Measurements from ENCODE around the gene LRRC9. TPM values are rescaled to one million over a fixed set of nuclear protein-coding genes. Genes with fewer than 3 reads are reported as not detected.

The LRRC9 gene
- polyA plus RNA-seq, 1 experiment: not detected

DNA sequence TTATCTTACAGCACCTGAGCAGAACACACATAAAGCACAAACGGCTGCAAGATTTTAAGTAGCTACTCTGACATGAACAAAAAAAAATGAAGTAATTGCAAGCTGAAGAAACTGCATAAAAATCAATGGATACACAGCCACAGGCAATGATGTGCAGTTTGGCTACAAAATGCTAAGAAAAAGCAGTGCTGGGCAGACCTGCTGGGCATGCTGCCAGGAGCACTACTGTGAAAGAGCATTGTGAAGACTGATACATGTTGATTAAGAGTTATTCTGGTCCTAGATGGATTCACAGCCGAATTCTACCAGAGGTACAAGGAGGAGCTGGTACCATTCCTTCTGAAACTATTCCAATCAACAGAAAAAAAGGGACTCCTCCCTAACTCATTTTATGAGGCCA, 29.3 kb upstream of the LRRC9 start:
- TF ChIP-seq, protein P1, sequence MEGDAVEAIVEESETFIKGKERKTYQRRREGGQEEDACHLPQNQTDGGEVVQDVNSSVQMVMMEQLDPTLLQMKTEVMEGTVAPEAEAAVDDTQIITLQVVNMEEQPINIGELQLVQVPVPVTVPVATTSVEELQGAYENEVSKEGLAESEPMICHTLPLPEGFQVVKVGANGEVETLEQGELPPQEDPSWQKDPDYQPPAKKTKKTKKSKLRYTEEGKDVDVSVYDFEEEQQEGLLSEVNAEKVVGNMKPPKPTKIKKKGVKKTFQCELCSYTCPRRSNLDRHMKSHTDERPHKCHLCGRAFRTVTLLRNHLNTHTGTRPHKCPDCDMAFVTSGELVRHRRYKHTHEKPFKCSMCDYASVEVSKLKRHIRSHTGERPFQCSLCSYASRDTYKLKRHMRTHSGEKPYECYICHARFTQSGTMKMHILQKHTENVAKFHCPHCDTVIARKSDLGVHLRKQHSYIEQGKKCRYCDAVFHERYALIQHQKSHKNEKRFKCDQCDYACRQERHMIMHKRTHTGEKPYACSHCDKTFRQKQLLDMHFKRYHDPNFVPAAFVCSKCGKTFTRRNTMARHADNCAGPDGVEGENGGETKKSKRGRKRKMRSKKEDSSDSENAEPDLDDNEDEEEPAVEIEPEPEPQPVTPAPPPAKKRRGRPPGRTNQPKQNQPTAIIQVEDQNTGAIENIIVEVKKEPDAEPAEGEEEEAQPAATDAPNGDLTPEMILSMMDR (IDR thresholded peaks at IDR 0.05; ENCODE audit: low read depth, low read length): no peak
- H3K9me3 ChIP-seq (ENCODE audit: control insufficient read depth, insufficient read depth, low read length): no peaks in the 10 kb centered on the region
- peaks cover 3% of the 10 kb centered on the region for H3K27me3 ChIP-seq (ENCODE audit: control insufficient read depth, insufficient read depth, low read length)
- ChIA-PET CTCF (no interaction called here), POLR2A (no interaction called here)
- no peak overlapping the region for H3K27ac ChIP-seq (ENCODE audit: low read depth, low read length)
- no peak for DNase-seq (ENCODE audit: low read depth, low spot score)
- no peak overlapping the region for H3K4me3 ChIP-seq (ENCODE audit: low read depth, low read length)

DNA sequence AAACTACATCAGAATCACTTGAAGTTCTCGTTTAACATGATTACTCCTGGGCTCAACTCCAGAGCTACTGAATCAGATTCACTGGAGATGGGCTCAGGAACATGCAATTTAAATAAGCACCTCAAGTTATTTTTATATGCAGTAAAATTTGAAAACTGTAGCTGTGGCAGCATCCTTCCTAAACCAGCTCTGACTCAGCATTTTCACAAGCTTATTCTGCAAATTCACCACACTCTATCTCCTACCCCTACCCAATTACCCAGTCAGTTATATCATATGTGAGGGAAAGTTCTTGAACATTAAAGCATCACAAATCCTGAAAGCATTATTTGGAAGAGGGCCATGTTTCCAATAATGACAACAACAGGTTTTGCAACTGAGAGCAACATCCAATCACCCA, 24.2 kb upstream of the LRRC9 start:
- H3K9me3 ChIP-seq (ENCODE audit: control insufficient read depth, insufficient read depth, low read length): no peaks in the 10 kb centered on the region
- H3K27ac ChIP-seq (ENCODE audit: low read depth, low read length): no peak overlapping the region
- H3K4me3 ChIP-seq (ENCODE audit: low read depth, low read length): no peak overlapping the region
- no peak for DNase-seq (ENCODE audit: low read depth, low spot score)
- ChIA-PET CTCF (interaction anchor here (1.4 kb wide), 1 partner anchor 263 kb away, joined by 3 read pairs; no protein-coding TSS in a partner anchor), POLR2A (no interaction called here)
- TF ChIP-seq, protein P1 (IDR thresholded peaks at IDR 0.05; ENCODE audit: low read depth, low read length): no peak
- H3K27me3 ChIP-seq (ENCODE audit: control insufficient read depth, insufficient read depth, low read length): peaks cover 2% of the 10 kb centered on the region

DNA sequence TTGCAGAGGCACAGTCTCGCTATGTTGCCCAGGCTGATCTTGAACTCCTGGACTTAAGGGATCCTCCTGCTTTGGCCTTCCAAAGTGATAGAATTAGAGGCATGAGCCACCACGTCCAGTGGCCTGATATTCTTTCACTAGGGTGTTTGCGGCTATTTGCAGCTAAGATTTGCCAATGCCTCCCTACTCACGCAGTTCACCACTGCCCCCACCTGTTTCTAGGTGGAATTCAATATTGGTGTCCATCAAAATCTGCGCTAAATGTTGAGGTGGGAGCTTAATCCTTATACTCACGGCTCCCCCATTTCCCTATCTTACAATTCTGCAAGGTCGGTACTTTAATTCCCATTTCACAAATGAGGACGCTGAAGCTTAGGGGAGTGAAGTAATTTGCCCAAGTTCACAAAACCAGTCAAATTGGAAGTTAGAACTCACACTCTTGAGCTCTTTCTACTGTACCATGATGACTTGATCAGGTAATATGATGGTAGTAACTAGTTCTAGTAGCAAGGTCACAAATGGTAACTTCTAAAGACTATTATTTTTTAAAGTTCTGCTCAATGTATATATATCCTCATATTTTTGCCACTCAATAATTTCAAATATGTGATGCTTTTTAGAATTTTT, 22.1 kb upstream of the LRRC9 start:
- no peak overlapping the region for H3K27ac ChIP-seq (ENCODE audit: low read depth, low read length)
- POLR2A ChIA-PET: no interaction called here
- CTCF ChIA-PET: interaction anchor here (0.9 to 2.2 kb wide), 8 partner anchors 20 to 391 kb away, joined by 3 to 8 read pairs (median 4); partner anchors contain the start of gene CCDC175

DNA sequence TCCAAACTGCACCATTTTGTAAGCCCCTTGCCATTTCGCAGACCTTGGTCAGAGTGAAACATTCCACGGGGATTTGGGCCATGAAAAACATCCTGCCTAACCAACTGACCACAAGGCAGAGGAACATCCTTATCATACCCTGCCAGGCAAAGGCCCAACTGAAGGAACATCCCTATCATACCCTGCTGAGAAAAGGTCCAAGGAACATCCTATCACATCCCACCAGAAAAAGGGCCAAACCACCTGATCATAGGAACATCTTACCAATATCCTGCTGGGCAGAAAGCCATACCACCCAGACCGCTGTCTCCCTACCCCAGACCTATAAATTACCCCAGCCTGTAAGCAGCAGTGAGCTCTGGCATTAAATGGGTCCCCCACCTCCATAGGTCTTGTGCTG, 19.4 kb upstream of the LRRC9 start:
- Histone ChIP-seq H3K4me3 (ENCODE audit: low read depth, low read length) (no peak overlapping the region), H3K27ac (ENCODE audit: low read depth, low read length) (no peak overlapping the region), H3K9me3 (ENCODE audit: control insufficient read depth, insufficient read depth, low read length) (no peaks in the 10 kb centered on the region), H3K27me3 (ENCODE audit: control insufficient read depth, insufficient read depth, low read length) (peaks cover 2% of the 10 kb centered on the region)
- ChIA-PET CTCF (no interaction called here), POLR2A (no interaction called here)
- no peak for DNase-seq (ENCODE audit: low read depth, low spot score)
- TF ChIP-seq, protein P1 (IDR thresholded peaks at IDR 0.05; ENCODE audit: low read depth, low read length): no peak

More for the DNA sequence above, 22.1 kb upstream of the LRRC9 start:
- peaks cover 2% of the 10 kb centered on the region for H3K27me3 ChIP-seq (ENCODE audit: control insufficient read depth, insufficient read depth, low read length)
- TF ChIP-seq, protein P1 (IDR thresholded peaks at IDR 0.05; ENCODE audit: low read depth, low read length): 0 out of 2 replicates have a peak, but pooled peaks have one; percentile 20
- DNase-seq (ENCODE audit: low read depth, low spot score): no peak
- no peaks in the 10 kb centered on the region for H3K9me3 ChIP-seq (ENCODE audit: control insufficient read depth, insufficient read depth, low read length)
- no peak overlapping the region for H3K4me3 ChIP-seq (ENCODE audit: low read depth, low read length)

DNA sequence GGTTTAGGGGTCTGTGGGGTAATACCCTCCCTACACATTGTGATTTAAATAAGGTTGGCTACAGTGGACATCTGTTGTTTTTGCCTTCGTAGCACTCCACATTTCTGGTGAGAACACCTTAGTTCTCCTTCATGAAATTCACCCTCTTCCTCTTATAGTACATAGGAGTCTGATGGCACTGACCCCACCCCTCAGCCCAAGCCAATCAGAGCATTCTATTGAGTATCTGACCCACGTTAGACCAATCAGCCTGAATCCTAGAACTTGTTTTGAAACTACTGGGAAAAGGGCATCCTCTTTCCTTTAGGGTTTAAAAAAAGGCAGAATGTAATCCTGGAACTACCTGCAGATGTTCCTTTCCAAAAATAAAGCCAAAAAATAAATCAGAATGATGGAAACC, 15.8 kb upstream of the LRRC9 start:
- Histone ChIP-seq H3K27ac (ENCODE audit: low read depth, low read length) (no peak overlapping the region), H3K27me3 (ENCODE audit: control insufficient read depth, insufficient read depth, low read length) (peaks cover 2% of the 10 kb centered on the region), H3K9me3 (ENCODE audit: control insufficient read depth, insufficient read depth, low read length) (no peaks in the 10 kb centered on the region), H3K4me3 (ENCODE audit: low read depth, low read length) (no peak overlapping the region)
- TF ChIP-seq, protein P1 (IDR thresholded peaks at IDR 0.05; ENCODE audit: low read depth, low read length): no peak
- DNase-seq (ENCODE audit: low read depth, low spot score): no peak
- CTCF ChIA-PET: no interaction called here
- POLR2A ChIA-PET: no interaction called here

Measured in AG04450 (cell line).